Measurements from ENCODE around the gene RNGTT.

RNGTT gene

DNA sequence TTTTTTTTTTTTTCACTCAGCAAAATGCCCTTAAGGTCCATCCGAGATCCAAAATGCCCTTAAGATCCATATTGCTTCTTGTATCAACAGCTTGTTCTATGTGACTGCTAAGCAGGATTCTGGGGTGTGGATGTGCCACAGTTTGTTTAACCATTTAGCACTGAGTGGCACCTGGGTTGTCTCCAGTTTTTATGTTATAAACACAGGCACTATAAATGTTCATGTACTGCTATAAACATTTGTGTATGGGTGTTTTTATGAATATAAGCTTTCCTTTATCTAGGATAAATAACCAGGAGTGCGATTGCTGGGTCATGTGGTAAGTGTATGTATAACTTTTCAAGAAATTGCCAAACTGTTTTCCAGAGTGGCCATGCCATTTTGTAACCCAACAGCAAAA lies 386.0 kb downstream of the RNGTT start:
- DNase-seq: no peak

GRCh38 chr6:88575536-88575935 lies 387.9 kb downstream of the RNGTT start:
- DNase-seq: no peak

DNA sequence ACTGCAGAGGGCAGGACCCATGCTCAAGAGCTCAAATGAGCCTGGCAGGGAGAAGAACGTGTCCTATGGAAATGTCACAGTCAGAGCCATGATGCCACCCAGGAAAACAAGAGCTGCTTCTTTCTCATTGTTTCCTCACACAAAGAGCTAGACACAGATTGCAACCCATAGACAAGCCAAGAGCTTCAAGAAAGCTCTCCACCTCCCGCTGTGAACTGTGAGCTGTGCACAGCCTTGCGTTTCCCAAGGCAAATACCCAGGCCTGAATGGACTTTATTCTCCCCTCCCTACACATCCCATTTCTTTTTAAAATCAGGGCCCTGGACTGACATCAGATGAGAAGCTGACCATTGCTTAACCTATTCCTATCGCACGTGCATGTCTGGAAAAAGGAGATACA lies 388.8 kb downstream of the RNGTT start:
- peak; percentile 14 for DNase-seq

- peak; percentile 85 for DNase-seq
Measured at GRCh38 chr6:88574031-88574430, 389.4 kb downstream of the RNGTT start.

- DNase-seq: no peak
Measured at GRCh38 chr6:88573561-88573960, 389.9 kb downstream of the RNGTT start.

DNA sequence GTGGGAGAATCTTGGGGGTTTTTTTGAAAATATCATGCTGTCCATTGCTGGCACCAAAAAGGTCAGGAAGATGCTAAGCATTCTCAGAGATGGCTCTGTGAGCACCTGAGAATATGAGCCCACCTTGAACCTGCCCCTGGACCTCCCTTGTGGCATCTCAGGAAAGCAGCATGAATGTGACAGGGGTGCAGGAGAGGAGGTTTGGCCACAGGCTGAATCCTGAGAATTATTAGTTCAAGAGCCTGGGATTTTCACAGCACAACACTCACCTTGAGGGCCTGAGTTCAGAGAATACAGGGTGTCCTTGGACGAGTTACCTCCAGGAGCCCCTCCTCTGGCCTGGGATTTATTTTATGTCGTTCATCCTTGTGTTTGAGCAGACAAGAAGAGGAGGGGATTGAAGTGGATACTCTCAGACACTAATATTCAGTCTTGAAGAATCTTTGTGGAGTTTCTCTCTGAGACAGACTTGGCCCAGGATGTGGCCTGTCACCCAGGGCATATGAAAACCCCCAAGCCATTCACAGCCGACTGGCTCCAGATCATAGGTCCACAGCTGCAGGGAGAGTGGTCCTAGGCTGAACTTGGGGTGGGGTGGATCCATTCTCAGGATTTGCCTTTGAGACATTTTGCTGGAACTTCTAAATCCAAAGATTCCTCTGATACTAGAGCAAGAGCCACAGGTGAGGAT lies 390.8 kb downstream of the RNGTT start:
- no peak for DNase-seq

GRCh38 chr6:88569959-88570358 lies 393.5 kb downstream of the RNGTT start:
- DNase-seq: no peak

DNA sequence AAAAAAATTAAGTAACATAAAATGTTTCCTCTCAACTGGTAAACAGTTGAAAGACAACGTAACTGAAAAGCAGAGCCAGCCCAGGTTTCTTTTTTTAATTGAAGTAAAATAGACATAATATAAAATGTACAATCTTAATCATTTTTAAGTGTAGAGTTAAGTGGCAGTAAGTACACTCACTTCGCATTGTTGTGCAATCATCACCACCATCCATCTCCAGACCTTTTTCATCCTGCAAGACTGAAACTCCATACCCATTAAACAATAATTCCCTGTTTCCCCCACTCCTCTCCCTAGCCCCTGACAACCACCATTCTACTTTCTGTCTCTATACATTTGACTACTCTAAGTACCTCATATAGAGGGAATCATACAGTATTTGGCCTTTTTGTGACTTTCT lies 395.7 kb downstream of the RNGTT start:
- no peak for DNase-seq

DNA sequence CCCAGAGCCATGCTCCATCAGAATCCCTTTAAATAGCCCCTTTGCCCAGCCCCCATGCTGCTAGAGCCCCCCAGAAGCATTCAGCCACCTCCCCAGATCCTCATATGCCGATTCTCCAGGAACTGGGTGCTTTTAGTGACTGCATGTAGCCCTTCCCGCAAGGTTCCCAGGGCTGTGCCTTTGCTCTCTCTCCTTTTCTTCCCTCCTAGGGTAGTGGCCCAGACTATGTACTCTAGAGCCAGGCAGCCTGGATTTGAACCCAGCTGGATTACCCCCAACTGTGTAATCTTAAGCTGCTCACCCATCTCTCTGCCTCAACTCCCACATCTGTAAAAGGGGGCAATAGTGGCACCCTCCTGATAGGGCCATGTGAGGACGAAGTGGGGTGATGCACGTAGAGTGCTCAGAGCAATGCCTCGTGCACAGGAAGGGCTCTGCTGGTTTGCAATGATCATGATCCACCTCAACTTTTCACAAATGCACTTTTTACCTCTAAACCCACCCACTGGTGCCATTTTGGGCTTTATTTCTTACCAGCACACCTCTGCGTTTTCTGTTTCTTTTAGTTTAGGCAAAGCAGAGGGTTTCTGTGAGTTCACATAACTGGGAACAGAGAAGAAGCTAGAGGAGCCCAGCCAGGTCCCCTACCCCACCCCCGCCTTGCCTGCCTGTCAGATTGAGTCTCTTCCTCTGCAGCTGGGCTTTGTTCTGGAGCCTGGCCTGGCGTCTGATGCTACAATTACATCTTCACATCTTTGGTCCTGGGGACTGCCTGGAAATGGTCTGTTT lies 396.5 kb downstream of the RNGTT start:
- DNase-seq: no peak

GRCh38 chr6:88565836-88566235 lies 397.6 kb downstream of the RNGTT start:
- no peak for DNase-seq

GRCh38 chr6:88565409-88565811 lies 398.0 kb downstream of the RNGTT start:
- no peak for DNase-seq

DNA sequence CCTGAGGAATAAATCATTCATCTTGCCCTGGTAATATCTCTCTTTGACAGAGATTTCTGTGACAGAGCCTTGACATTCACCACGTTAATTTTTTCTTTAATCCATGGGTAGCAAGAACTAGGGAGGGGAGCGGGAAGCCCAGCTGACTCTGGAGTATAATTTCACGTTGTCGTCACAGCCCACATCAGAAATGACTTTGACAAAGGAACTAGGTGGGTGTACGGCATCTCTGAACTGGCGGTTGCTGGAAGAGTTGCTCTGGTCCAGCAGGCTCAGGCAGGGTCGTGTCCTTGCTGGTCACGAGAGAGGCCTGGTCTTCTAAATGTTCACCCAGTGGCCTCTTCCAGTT lies 400.2 kb downstream of the RNGTT start:
- DNase-seq: no peak

- DNase-seq: no peak
Measured at GRCh38 chr6:88562353-88563276, 400.8 kb downstream of the RNGTT start.

GRCh38 chr6:88561954-88562315 lies 401.5 kb downstream of the RNGTT start:
- DNase-seq: no peak

DNA sequence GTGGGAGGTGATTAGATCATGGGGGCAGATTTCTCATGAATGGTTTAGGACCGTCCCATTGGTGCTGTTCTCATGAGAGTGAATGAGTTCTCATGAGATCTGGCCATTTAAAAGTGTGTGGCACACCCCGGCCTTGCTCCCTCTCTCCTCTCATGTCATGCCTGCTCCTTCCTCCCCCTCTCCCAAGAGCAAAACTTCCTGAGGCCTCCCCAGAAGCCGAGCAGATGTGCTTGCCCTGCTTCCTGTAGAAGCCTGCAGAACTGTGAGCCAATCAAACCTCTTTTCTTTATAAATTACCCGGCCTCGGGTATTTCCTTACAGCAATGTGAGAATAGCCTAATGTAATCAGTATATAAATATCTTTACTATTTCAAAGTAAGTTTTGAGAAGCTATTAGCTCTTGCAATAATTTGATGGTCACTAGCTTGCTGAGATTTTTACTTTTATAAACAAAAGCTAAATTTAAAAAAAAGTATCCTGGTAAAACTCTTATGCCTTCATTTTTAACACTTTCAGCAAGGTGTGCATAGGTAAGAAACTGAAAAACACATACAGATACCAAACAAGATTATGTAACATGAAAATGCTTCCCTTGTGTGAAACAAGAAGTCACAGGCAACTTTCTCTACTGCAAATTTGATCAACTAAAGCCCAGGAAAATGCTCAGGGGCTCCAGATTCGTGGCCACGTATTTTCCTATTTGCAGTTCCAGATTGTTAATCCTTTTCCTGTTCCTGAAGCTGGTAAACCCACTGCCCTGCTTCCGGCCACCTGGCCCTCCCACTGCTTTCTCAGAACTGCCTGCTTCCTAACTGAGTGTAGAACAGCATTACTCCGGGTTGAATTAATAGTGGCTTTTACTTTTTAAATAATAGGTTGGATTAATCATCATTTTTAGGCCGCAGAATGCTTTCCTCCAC lies 402.1 kb downstream of the RNGTT start:
- no peak for DNase-seq
